HTR-8/SVneo (cell line): ENCODE results near the gene SFTA2.

Experiments
- DNase-seq: peaks from one replicate; pipeline ENCODE4 v3.0.0; 2011; ENCODE audit warnings: low spot score, mixed read lengths; ENCODE audit not compliant: insufficient read length
- FAIRE-seq: peaks from 2 replicates; lab custom pipeline; 2011; peaks lifted over from hg19 to GRCh38; lab: Jason Lieb, UNC

SFTA2 gene

GRCh38 chr6:30893666-30894065 is 38.3 kb downstream of the SFTA2 start:
- FAIRE-seq = no peak

GRCh38 chr6:30893001-30893591 is 38.9 kb downstream of the SFTA2 start:
- FAIRE-seq = peak; percentile 31
- DNase-seq = no peak

More at GRCh38 chr6:30893666-30894065, 38.3 kb downstream of the SFTA2 start:
- DNase-seq = no peak

- no peak for FAIRE-seq
Measured at GRCh38 chr6:30891816-30892538, 40.0 kb downstream of the SFTA2 start.

GRCh38 chr6:30891450-30891723 is 40.6 kb downstream of the SFTA2 start:
- DNase-seq (no peak), FAIRE-seq (no peak)

More at GRCh38 chr6:30891816-30892538, 40.0 kb downstream of the SFTA2 start:
- no peak for DNase-seq

- FAIRE-seq (no peak), DNase-seq (no peak)
Measured at GRCh38 chr6:30890646-30891449, 41.1 kb downstream of the SFTA2 start.

GRCh38 chr6:30889921-30890645 is 41.9 kb downstream of the SFTA2 start:
- FAIRE-seq (no peak), DNase-seq (no peak)

- FAIRE-seq = no peak
- DNase-seq = no peak
Measured at GRCh38 chr6:30889496-30889885, 42.5 kb downstream of the SFTA2 start.

- FAIRE-seq (no peak), DNase-seq (no peak)
Measured at GRCh38 chr6:30888816-30889495, 43.0 kb downstream of the SFTA2 start.

GRCh38 chr6:30887901-30888815 is 43.8 kb downstream of the SFTA2 start:
- no peak for FAIRE-seq
- DNase-seq = no peak

GRCh38 chr6:30886897-30887255 is 45.1 kb downstream of the SFTA2 start:
- DNase-seq (no peak), FAIRE-seq (no peak)

GRCh38 chr6:30885999-30886896 is 45.7 kb downstream of the SFTA2 start:
- DNase-seq (peak; percentile 93), FAIRE-seq (peak; percentile 48)

GRCh38 chr6:30885481-30885998 is 46.4 kb downstream of the SFTA2 start:
- DNase-seq (no peak), FAIRE-seq (no peak)

GRCh38 chr6:30884521-30885480 is 47.2 kb downstream of the SFTA2 start:
- FAIRE-seq = no peak
- DNase-seq = no peak

GRCh38 chr6:30883685-30884520 is 48.1 kb downstream of the SFTA2 start, which contains the start of gene DDR1:
DDR1 (plus strand) TSS chr6:30884519; CDS start chr6:30888730, 4,211 bp downstream.
- DNase-seq = peak; percentile 69
- no peak for FAIRE-seq

GRCh38 chr6:30882759-30883684 is 48.9 kb downstream of the SFTA2 start:
- no peak for FAIRE-seq
- peak; percentile 53 for DNase-seq
